ENCODE results near the gene ATF4. TPM values are rescaled to one million over a fixed set of nuclear protein-coding genes. Genes with fewer than 3 reads are reported as not detected.

ATF4 gene
- total and polyA plus RNA-seq, 2 of the 13 experiments (the other 11 are each of a cell fraction or from before 2014, with no cell fraction given) = 486 to 1,297 TPM

DNA sequence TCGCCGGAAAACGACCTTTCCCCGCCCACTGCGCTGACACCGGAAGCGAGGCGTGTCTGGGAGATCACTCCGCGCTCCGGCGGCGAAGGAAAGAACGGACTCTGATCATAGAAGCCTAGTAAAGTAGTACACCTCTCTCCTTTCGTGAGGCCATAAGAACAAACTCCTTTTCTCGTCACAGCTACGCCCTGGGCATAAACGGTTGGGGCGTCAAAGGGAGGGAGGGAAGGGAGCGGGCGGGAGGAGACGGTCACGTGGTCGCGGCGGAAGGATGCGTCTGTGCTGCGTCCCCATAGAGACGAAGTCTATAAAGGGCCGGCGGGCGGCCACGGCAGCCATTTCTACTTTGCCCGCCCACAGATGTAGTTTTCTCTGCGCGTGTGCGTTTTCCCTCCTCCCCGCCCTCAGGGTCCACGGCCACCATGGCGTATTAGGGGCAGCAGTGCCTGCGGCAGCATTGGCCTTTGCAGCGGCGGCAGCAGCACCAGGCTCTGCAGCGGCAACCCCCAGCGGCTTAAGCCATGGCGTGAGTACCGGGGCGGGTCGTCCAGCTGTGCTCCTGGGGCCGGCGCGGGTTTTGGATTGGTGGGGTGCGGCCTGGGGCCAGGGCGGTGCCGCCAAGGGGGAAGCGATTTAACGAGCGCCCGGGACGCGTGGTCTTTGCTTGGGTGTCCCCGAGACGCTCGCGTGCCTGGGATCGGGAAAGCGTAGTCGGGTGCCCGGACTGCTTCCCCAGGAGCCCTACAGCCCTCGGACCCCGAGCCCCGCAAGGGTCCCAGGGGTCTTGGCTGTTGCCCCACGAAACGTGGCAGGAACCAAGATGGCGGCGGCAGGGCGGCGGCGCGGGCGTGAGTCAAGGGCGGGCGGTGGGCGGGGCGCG is at the start of gene ATF4 (continued):
- TF ChIP-seq ZNF589 (CRISPR knock-in tag; conservative IDR thresholded peaks at IDR 0.05) (peak; percentile 93), DNMT3B (CRISPR knock-in tag; conservative IDR thresholded peaks at IDR 0.05) (no peak), NCOA5 (CRISPR knock-in tag; IDR thresholded peaks at IDR 0.05) (0 out of 2 replicates have a peak, but pooled peaks have one; percentile 71), EP300 (IDR thresholded peaks at IDR 0.05; ENCODE audit: low read depth in 2 of 2, low read length in 2 of 2) (no peak), EP300 (CRISPR knock-in tag; IDR thresholded peaks at IDR 0.05; ENCODE audit: borderline replicate concordance) (0 out of 2 replicates have a peak, but pooled peaks have one; percentile 36), FOXO1 (CRISPR knock-in tag; IDR thresholded peaks at IDR 0.05) (peak; percentile 59; the same call in 1 of the 2 replicates), CCAR2 (optimal IDR thresholded peaks at IDR 0.05; ENCODE audit: low read depth, low read length) (no peak), ZNF343 (CRISPR knock-in tag; IDR thresholded peaks at IDR 0.05) (0 out of 2 replicates have a peak, but pooled peaks have one; percentile 26), NFATC3 (CRISPR knock-in tag; IDR thresholded peaks at IDR 0.05) (0 out of 2 replicates have a peak, but pooled peaks have one; percentile 68), WIZ (CRISPR knock-in tag; IDR thresholded peaks at IDR 0.05) (peak; percentile 78; the same call in 1 of the 2 replicates), ZNF839 (CRISPR knock-in tag; IDR thresholded peaks at IDR 0.05; ENCODE audit: borderline replicate concordance) (0 out of 2 replicates have a peak, but pooled peaks have one; percentile 54), REL (CRISPR knock-in tag; conservative IDR thresholded peaks at IDR 0.05) (peak; percentile 62; the same call in 1 of the 2 replicates), SAFB2 (CRISPR knock-in tag; IDR thresholded peaks at IDR 0.05; ENCODE audit: borderline replicate concordance, low read depth) (peak; percentile 38; the same call in 1 of the 2 replicates)
- TF ChIP-seq, protein P1, sequence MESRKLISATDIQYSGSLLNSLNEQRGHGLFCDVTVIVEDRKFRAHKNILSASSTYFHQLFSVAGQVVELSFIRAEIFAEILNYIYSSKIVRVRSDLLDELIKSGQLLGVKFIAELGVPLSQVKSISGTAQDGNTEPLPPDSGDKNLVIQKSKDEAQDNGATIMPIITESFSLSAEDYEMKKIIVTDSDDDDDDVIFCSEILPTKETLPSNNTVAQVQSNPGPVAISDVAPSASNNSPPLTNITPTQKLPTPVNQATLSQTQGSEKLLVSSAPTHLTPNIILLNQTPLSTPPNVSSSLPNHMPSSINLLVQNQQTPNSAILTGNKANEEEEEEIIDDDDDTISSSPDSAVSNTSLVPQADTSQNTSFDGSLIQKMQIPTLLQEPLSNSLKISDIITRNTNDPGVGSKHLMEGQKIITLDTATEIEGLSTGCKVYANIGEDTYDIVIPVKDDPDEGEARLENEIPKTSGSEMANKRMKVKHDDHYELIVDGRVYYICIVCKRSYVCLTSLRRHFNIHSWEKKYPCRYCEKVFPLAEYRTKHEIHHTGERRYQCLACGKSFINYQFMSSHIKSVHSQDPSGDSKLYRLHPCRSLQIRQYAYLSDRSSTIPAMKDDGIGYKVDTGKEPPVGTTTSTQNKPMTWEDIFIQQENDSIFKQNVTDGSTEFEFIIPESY (CRISPR knock-in tag; IDR thresholded peaks at IDR 0.05) = peak; percentile 31; the same call in 1 of the 2 replicates
- TF ChIP-seq, protein P2, sequence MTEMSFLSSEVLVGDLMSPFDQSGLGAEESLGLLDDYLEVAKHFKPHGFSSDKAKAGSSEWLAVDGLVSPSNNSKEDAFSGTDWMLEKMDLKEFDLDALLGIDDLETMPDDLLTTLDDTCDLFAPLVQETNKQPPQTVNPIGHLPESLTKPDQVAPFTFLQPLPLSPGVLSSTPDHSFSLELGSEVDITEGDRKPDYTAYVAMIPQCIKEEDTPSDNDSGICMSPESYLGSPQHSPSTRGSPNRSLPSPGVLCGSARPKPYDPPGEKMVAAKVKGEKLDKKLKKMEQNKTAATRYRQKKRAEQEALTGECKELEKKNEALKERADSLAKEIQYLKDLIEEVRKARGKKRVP (CRISPR knock-in tag; IDR thresholded peaks at IDR 0.05) = peak in 1 of 2 experiments; percentile 74; a peak in 2 of 4 replicates
- TF ChIP-seq, protein P3, sequence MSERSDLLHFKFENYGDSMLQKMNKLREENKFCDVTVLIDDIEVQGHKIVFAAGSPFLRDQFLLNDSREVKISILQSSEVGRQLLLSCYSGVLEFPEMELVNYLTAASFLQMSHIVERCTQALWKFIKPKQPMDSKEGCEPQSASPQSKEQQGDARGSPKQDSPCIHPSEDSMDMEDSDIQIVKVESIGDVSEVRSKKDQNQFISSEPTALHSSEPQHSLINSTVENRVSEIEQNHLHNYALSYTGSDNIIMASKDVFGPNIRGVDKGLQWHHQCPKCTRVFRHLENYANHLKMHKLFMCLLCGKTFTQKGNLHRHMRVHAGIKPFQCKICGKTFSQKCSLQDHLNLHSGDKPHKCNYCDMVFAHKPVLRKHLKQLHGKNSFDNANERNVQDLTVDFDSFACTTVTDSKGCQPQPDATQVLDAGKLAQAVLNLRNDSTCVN (CRISPR knock-in tag; IDR thresholded peaks at IDR 0.05; ENCODE audit: borderline replicate concordance) = peak; percentile 66
- TF ChIP-seq, protein P4, sequence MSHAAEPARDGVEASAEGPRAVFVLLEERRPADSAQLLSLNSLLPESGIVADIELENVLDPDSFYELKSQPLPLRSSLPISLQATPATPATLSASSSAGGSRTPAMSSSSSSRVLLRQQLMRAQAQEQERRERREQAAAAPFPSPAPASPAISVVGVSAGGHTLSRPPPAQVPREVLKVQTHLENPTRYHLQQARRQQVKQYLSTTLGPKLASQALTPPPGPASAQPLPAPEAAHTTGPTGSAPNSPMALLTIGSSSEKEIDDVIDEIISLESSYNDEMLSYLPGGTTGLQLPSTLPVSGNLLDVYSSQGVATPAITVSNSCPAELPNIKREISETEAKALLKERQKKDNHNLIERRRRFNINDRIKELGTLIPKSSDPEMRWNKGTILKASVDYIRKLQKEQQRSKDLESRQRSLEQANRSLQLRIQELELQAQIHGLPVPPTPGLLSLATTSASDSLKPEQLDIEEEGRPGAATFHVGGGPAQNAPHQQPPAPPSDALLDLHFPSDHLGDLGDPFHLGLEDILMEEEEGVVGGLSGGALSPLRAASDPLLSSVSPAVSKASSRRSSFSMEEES (CRISPR knock-in tag; IDR thresholded peaks at IDR 0.05) = peak; percentile 88
- TF ChIP-seq, protein P5, sequence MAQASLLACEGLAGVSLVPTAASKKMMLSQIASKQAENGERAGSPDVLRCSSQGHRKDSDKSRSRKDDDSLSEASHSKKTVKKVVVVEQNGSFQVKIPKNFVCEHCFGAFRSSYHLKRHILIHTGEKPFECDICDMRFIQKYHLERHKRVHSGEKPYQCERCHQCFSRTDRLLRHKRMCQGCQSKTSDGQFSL (CRISPR knock-in tag; IDR thresholded peaks at IDR 0.05) = no peak
- TF ChIP-seq, protein P6, sequence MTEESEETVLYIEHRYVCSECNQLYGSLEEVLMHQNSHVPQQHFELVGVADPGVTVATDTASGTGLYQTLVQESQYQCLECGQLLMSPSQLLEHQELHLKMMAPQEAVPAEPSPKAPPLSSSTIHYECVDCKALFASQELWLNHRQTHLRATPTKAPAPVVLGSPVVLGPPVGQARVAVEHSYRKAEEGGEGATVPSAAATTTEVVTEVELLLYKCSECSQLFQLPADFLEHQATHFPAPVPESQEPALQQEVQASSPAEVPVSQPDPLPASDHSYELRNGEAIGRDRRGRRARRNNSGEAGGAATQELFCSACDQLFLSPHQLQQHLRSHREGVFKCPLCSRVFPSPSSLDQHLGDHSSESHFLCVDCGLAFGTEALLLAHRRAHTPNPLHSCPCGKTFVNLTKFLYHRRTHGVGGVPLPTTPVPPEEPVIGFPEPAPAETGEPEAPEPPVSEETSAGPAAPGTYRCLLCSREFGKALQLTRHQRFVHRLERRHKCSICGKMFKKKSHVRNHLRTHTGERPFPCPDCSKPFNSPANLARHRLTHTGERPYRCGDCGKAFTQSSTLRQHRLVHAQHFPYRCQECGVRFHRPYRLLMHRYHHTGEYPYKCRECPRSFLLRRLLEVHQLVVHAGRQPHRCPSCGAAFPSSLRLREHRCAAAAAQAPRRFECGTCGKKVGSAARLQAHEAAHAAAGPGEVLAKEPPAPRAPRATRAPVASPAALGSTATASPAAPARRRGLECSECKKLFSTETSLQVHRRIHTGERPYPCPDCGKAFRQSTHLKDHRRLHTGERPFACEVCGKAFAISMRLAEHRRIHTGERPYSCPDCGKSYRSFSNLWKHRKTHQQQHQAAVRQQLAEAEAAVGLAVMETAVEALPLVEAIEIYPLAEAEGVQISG (CRISPR knock-in tag; IDR thresholded peaks at IDR 0.05) = peak; percentile 82

All from HepG2 (cell line).